Esophagus mucosa (tissue), 1 donor: ENCODE data around the gene HMMR. TPM values are rescaled to one million over a fixed set of nuclear protein-coding genes. Genes with fewer than 3 reads are reported as not detected.
A peak's percentile ranks its signal among the peaks of the same experiment; 100 is the strongest.
"Not testable (repeated sequence)": the region's sequence is repeated elsewhere in the genome, so short reads cannot be mapped to it uniquely, and the experiment has no call there.

ENCODE experiments used
- ATAC-seq: fragments of 200-7000 bp; cut with Tn5 transposase; one replicate; pipeline ENCODE4 v1.9.1; 2020
- total RNA-seq: library from RNA; stranded (reverse); gene quantifications from one replicate; pipeline ENCODE4 v1.2.4, GENCODE V29; 2023
- donor health status: DM: yes; HTN: yes; CAD: no.

Gene HMMR
- 9.8 TPM for total RNA-seq

- no peak for ATAC-seq
Observed at GRCh38 chr5:163460562-163461171, at the start of gene HMMR. Gene HMMR, plus strand, starts transcription at chr5:163460632. Its CDS starts 61 bp downstream, at chr5:163460693.

DNA sequence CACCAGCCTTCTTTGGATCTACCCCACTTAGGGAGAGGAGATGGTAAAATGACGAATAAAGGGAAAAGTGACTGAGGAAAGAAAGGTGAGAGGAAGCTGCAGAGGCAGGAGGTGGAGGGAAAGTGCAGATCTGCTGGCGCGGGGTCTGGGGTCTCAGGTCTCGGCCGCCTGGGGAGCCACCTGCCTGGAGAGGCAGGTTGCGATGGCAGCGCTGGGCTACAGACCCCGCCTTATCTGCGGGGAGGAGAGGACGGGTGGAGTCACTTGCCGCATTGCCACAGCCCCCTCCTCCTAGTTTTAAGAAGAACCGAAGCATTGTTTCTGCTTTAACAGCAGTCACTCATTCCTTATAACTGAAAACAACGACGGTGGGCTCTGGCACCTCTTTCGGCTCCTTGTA lies 44.8 kb upstream of the HMMR start:
- ATAC-seq = not testable (repeated sequence)

DNA sequence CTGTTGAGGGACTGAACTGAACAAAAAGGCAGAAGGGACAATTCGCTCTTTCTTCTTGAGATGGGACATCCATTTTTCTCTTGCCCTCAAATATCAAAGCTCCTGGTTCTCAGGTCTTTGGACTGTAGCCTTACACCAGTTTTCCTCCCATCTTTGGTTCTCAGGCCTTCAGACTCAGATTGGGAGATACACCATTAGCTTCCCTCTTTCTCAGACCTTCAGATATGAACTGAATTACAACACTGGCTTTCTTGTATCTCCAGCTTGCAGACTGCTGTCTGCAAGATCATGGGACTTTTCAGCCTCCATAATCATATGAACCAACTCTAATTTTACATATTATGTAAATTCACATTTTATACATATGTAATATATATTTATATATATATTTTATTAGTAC lies 35.6 kb upstream of the HMMR start:
- no peak for ATAC-seq

DNA sequence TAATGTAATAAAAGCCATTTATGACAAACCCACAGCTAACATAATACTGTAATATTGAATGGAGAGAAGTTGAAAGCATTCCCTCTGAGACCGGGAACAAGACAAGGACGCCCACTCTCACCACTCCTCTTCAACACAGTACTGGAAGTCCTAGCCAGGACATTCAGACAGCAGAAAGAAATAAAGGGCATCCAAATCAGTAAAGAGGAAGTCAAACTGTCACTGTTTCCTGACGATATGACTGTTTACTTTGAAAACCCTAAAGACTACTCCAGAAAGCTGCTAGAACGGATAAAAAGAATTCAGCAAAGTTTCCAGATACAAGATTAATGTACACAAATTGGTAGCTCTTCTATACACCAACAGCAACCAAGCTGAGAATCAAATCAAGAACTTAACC lies 34.3 kb upstream of the HMMR start:
- not testable (repeated sequence) for ATAC-seq

DNA sequence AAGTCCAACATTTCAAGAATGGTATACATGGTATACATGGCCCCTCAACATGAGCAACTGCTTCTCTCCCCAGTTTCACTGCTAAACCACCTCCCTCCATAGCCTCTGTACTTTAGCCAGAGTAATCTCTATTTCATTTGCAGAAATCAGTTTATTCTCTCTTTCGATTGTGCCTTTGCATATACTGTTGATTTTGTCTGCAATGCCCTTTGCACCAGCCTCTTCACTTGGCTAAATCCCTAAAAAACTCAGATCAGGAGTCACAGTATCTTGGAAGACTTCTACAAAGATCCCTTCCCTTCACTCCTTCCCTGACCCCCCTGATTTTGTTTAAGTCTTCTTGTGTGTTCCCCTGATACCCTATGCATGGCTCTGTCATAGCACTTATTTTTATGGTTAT lies 27.9 kb upstream of the HMMR start:
- no peak for ATAC-seq

GRCh38 chr5:163433271-163433670 lies 27.2 kb upstream of the HMMR start:
- no peak for ATAC-seq

DNA sequence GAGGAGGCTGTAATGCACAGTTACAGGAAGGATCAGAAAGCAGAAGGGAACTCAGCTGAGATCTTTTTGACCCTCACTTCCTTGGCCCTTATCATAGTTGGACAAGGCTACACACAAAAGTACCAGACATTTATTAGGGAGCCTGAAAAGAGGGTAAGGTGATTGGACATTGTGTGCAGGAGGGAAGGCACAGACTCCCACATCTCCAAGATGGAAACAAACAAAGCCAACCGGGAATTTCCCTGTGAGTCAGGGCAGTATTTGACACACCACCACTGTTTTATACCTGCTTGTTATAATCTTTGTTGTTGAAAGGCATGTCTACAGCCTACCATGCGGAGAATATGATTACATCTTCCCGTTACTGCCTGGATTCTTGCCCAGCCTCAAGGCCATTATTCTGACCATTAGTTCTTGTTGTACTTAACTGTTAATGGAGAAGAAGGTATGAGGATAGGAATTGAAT lies 26.0 kb upstream of the HMMR start:
- ATAC-seq = no peak

DNA sequence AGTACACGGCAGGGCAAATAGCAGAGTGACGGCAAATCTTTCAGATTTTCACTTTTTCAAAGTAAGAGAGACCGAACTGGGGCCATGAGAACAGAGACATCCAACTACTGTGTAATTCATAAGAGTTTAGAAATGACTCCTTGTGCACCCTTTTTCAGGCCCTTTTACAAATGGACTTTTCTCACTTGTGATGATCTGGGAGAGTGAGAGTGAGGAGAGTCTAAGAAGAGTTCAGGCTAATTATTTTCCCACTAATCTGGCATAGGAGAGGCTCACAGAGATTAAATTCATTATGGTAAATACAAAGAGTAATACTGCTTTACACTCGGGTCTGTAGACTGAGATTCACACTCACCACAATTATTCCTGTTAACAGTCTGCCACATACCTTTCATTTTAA lies 23.9 kb upstream of the HMMR start:
- ATAC-seq = no peak

DNA sequence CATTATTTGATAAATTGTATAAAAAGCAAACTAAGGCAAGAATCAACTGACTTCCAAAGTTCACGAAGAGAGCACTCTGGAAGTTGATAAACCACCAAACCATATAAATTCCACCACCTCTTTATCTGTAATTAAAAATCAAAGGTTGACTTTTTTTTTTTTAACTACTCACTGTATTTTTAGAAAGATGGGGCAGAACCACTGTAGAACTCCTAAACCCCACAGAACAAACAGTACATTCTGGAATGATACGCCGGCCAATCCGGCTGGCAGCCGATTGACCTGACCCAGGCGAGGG lies 23.5 kb upstream of the HMMR start:
- no peak for ATAC-seq

- peak; percentile 94 for ATAC-seq
Observed at GRCh38 chr5:163437309-163438182, 22.9 kb upstream of the HMMR start, which contains the start of gene CCNG1. Gene CCNG1, plus strand, starts transcription at chr5:163437595. Its CDS starts 1,662 bp downstream, at chr5:163439257.

DNA sequence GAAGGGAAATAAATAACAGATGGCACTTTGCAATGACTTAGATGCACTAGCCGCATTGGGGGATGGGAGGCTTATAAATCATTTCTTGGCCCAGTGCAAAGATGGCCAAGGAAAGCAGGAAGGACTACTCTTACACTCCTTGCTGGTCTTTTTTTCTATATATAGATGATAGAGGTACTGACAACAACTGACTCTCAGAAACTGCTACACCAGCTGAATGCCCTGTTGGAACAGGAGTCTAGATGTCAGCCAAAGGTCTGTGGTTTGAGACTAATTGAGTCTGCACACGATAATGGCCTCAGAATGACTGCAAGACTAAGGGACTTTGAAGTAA lies 21.4 kb upstream of the HMMR start:
- no peak for ATAC-seq

GRCh38 chr5:163440954-163441353 lies 19.5 kb upstream of the HMMR start:
- no peak for ATAC-seq

DNA sequence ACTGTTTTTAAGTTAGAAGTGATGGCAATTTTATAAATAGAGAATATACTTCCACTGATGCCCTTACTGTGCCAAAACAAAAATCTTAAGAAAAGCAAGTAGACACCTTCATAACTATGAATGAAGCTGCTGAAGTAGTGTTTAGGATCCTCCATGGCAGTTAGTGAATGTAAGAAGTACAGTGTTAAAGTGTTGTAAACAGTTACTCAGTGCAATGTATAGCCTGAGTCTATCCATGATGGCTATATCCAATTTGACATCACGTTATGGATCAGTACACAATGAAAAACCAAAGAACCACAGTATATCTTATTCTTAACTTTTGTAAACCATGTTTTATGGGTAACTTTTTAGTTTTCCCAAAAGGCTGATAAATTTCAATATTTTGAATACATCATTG lies 15.9 kb upstream of the HMMR start:
- ATAC-seq = no peak

DNA sequence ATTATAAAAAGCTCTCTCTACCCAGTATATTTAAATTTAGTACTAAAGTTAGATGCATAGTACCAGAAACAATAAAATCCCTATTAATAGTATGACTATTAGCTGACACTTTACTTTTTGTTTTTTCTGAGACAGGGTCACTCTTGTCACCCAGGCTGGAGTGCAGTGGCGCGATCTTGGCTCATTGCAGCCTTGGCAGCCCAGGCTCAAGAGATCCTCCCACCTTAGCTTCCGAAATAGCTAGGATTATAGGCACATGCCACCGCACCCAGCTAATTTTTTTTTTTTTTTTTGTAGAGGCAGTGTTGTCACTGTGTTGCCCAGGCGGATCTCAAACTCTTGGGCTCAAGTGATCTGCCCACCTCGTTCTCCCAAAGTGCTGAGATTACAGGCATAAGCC lies 15.1 kb upstream of the HMMR start:
- ATAC-seq = no peak

DNA sequence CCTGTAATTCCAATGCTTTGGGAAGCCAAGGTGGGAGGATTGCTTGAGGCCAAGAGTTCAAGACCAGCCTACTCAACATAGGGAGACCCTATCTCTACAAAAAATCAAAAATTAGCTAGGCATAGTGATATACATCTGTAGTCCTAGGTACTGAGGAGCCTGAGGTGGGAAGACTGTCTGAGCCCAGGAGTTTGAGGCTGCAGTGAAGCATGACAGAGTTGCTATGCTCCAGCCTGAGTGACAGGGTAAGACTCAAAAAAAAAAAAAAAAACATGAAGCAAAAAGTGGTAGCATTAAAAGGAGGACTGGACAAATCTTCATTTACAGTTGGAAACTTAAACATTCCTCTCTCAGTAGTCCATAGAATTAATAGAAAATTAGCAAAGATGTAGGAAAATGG lies 13.2 kb upstream of the HMMR start:
- no peak for ATAC-seq

GRCh38 chr5:163447875-163448274 lies 12.6 kb upstream of the HMMR start:
- ATAC-seq = no peak

DNA sequence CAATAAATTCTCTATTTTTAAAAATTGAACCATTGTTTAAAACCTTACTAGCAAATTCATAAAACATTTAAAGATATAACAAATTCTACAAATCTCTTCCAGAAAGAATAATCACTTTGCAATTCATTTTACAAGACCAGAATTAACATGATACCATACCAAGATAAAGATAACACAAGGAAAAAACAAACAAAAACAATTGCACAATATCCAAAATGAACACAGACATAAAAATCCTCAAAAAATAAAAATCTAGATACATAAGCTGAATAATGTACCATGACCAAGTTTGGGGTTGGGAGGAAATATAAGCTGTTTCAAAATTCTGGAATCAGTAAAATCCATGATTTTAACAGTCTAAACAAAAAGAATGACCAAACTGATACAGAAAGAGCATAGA lies 11.9 kb upstream of the HMMR start:
- ATAC-seq = no peak

DNA sequence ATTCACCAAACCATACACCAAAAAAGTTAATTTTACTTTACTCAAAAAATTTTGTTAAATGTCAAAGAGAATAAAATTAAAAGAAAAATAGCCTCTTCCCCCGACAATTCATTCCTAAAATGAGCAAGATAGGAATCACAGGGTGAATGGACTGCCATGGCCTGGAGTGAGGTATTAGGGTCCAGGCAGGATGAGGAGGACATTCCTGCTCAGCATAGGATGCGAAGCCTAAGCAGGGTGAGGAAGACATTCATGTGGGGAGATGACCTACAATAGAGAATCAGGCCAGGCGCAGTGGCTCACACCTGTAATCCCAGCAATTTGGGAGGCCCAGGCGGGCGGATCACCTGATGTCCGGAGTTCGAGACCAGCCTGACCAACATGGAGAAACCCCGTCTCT lies 8.9 kb upstream of the HMMR start:
- no peak for ATAC-seq

DNA sequence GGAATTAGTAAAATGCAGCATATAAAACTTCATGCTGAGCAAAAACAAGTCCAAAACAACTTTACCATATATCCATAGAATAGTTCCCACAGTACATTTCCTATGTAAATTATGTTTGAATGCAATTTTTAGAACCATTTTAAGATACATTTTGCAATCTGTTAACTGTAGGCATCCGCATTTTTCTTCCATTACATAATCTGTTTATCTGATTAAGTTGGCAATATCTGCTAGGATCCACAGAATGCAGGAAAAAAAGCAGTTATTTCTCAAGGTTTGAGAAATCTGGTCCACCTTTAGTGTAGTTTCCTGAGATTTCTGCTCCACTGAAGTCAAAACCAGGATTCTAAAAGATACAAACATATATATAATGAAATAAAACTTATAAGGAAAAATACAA lies 6.7 kb upstream of the HMMR start:
- ATAC-seq = no peak

DNA sequence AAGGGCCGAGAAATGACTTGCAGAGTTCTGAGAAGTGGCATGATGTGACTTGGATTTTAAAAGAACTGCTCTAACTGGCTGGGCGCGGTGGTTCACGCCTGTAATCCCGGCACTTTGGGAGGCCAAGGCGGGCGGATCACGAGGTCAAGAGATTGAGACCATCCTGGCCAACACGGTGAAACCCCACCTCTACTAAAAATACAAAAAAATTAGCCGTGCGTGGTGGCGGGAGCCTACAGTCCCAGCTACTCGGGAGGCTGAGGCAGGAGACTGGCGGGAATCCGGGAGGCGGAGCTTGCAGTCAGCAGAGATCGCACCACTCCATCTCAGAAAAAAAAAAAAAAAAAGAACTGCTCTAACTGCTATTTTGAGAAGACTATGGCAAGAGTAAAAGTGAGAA lies 5.0 kb upstream of the HMMR start:
- ATAC-seq = not testable (repeated sequence)

GRCh38 chr5:163456029-163456589 lies 4.3 kb upstream of the HMMR start:
- no peak for ATAC-seq

- no peak for ATAC-seq
Observed at GRCh38 chr5:163456840-163457239, 3.6 kb upstream of the HMMR start.

- no peak for ATAC-seq
Observed at GRCh38 chr5:163458778-163459385, 1.6 kb upstream of the HMMR start.

GRCh38 chr5:163459462-163459818 lies 992 bp upstream of the HMMR start:
- ATAC-seq = no peak
